Natural killer cell (primary cell): ENCODE measurements around the gene INSL3. TPM values are rescaled to one million over a fixed set of nuclear protein-coding genes. Genes with fewer than 3 reads are reported as not detected.

ENCODE experiments used
- ATAC-seq, 3 donors: fragments of 150-1000 bp in 2 of 3; fragments of 200-7000 bp in 1 of 3; cut with Tn5 transposase; 1 replicate in 1 of 3; 2 replicates in 2 of 3; pipeline ENCODE4 v1.10.0; 2021; ENCODE audit warnings: mild to moderate bottlenecking in 2 of 3, moderate library complexity in 2 of 3
- DNase-seq, 2 donors: peaks; one replicate each; pipeline versions ENCODE4 v3.0.0 to v3.0.0-alpha.2; 2013 to 2021; ENCODE audit warnings: mixed read lengths in 1 of 2
- H3K27ac ChIP-seq: one replicate; pipeline ENCODE4 v1.5.1; 2013; ENCODE audit warnings: mild to moderate bottlenecking, low read length
- H3K27me3 ChIP-seq: one replicate; pipeline ENCODE4 v1.6.1; 2013; ENCODE audit warnings: low read length; ENCODE audit not compliant: control insufficient read depth, insufficient read depth
- H3K36me3 ChIP-seq: one replicate; pipeline ENCODE4 v1.6.1; 2013; ENCODE audit warnings: low read length; ENCODE audit not compliant: control insufficient read depth, insufficient read depth
- H3K4me1 ChIP-seq: one replicate; pipeline ENCODE4 v1.6.1; 2013; ENCODE audit warnings: low read length; ENCODE audit not compliant: control insufficient read depth, insufficient read depth
- H3K4me3 ChIP-seq: one replicate; pipeline ENCODE4 v1.5.1; 2013; ENCODE audit warnings: low read length
- H3K9me3 ChIP-seq: one replicate; pipeline ENCODE4 v1.6.1; 2013; ENCODE audit warnings: low read length; ENCODE audit not compliant: control insufficient read depth, insufficient read depth
- H3K27ac Mint-ChIP-seq, 2 donors: one replicate each; pipeline ENCODE4 v1.8.0; 2022; ENCODE audit warnings: mild to moderate bottlenecking in 2 of 2, mixed read lengths in 2 of 2, moderate library complexity in 1 of 2
- H3K27me3 Mint-ChIP-seq, 2 donors: one replicate each; pipeline ENCODE4 v1.8.0; 2022; ENCODE audit warnings: low read depth in 2 of 2, mixed read lengths in 2 of 2
- H3K36me3 Mint-ChIP-seq: one replicate; pipeline ENCODE4 v1.8.0; 2022; ENCODE audit warnings: mixed read lengths
- H3K4me1 Mint-ChIP-seq, 2 donors: one replicate each; pipeline ENCODE4 v1.8.0; 2022; ENCODE audit warnings: mixed read lengths in 2 of 2
- H3K4me3 Mint-ChIP-seq: one replicate; pipeline ENCODE4 v1.8.0; 2022; ENCODE audit warnings: mild to moderate bottlenecking, moderate library complexity, mixed read lengths
- H3K9me3 Mint-ChIP-seq, 2 donors: one replicate each; pipeline ENCODE4 v1.8.0; 2022; ENCODE audit warnings: mixed read lengths in 2 of 2
- WGBS: methylation state at CpG from one replicate; pipeline ENCODE4 v1.1.7; 2013; ENCODE audit warnings: missing lambda C conversion rate; ENCODE audit not compliant: insufficient coverage; 5-methylcytosine and 5-hydroxymethylcytosine counted together
- intact Hi-C: fragments of 100-400 bp; cut with micrococcal nuclease; formaldehyde crosslinking; loops from one replicate; pipeline ENCODE4 v1.14.2; 2022
- total RNA-seq, 4 donors: library from RNA; stranded (reverse); fragments of 120-200 nt in 1 of 4; gene quantifications; one replicate each; pipeline versions ENCODE4 v1.2.3 to v1.2.4, GENCODE V29; 2013 to 2022
- TF ChIP-seq, protein P1 (sequence below): fragments of 200-600 bp; IDR thresholded peaks from one replicate; pipeline ENCODE4 v1.8.0; 2022; ENCODE audit warnings: antibody characterized with exemption

INSL3 gene, protein sequence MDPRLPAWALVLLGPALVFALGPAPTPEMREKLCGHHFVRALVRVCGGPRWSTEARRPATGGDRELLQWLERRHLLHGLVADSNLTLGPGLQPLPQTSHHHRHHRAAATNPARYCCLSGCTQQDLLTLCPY
- 1 to 10 TPM; 1.5 to 2.9 (median 1.7) TPM for total RNA-seq
- 0.74 TPM for total RNA-seq (2013)

DNA sequence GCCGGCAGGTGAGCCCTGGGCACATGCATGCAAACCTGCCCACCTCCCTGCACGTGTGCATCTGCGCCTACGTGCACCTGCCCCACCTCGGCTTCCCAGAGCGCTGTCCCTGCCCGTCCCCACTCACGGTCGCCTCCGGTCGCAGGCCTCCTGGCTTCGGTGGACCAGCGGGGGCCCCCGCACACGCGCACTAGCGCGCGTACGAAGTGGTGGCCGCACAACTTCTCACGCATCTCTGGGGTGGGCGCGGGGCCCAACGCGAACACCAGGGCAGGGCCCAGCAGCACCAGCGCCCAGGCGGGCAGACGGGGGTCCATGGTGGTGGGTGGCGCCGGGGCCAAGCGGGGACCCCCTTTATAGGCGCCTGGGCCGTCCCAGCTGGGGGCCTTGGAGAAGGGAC lies at the start of gene INSL3:
Gene INSL3 (minus strand): TSS at position 330 of the 400 bp plus-strand sequence. CDS start 13 bp downstream, at position 317.
- no peak within 1 kb of the TSS for H3K4me3 ChIP-seq
- H3K27ac Mint-ChIP-seq, result no peak within 1 kb of the TSS
- H3K36me3 Mint-ChIP-seq, result no peaks in the 10 kb centered on the region
- no peaks in the 10 kb centered on the region for H3K9me3 Mint-ChIP-seq
- no peak within 1 kb of the TSS for H3K4me3 Mint-ChIP-seq
- no peaks in the 10 kb centered on the region for H3K4me1 ChIP-seq
- H3K27me3 ChIP-seq, result no peaks in the 10 kb centered on the region
- TF ChIP-seq, protein P1, sequence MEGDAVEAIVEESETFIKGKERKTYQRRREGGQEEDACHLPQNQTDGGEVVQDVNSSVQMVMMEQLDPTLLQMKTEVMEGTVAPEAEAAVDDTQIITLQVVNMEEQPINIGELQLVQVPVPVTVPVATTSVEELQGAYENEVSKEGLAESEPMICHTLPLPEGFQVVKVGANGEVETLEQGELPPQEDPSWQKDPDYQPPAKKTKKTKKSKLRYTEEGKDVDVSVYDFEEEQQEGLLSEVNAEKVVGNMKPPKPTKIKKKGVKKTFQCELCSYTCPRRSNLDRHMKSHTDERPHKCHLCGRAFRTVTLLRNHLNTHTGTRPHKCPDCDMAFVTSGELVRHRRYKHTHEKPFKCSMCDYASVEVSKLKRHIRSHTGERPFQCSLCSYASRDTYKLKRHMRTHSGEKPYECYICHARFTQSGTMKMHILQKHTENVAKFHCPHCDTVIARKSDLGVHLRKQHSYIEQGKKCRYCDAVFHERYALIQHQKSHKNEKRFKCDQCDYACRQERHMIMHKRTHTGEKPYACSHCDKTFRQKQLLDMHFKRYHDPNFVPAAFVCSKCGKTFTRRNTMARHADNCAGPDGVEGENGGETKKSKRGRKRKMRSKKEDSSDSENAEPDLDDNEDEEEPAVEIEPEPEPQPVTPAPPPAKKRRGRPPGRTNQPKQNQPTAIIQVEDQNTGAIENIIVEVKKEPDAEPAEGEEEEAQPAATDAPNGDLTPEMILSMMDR, result no peak
- ATAC-seq (no peak), DNase-seq (no peak)
- WGBS, result 89% methylated on average over 34 of the region's 34 CpGs
- no peak within 1 kb of the TSS for H3K27ac ChIP-seq
- H3K27me3 Mint-ChIP-seq, result no peaks in the 10 kb centered on the region
- H3K9me3 ChIP-seq, result no peaks in the 10 kb centered on the region
- intact Hi-C loops, result no loop called here
- H3K4me1 Mint-ChIP-seq, result no peaks in the 10 kb centered on the region
- peaks cover 4% of the 10 kb centered on the region for H3K36me3 ChIP-seq

DNA sequence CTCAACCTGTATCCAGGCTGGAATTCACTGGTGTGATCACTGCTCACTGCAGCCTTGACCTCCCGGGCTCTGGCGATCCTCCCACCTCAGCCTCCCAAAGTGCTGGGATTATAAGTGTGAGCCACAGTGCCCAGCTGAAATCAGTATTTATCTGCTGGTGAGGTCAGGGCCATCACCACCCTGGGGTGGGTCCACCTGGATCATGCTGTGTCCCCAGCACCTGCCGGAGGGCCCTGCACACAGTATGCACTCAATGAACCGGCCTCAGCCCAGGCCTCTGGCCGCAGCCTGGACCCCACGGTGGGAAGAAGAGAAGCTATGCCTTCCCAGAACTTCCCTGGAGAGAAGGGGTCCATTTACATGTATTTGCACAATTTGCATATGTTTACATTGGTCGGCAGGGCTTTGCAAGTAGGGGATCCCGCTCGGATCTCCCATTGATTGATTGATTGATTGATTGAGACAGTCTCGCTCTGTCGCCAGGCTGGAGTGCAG lies 47.8 kb upstream of the INSL3 start:
- Mint-ChIP-seq H3K36me3 (no peaks in the 10 kb centered on the region), H3K27me3 (peaks cover 6 to 16% of the 10 kb centered on the region in 2 donors), H3K4me3 (no peak overlapping the region), H3K27ac (no peak overlapping the region), H3K9me3 (no peaks in the 10 kb centered on the region), H3K4me1 (peaks cover 0 to 14% of the 10 kb centered on the region in 2 donors)
- WGBS, result 89% methylated on average over 11 of the region's 11 CpGs
- H3K4me3 ChIP-seq, result no peak overlapping the region
- peaks cover 18% of the 10 kb centered on the region for H3K27me3 ChIP-seq
- ATAC-seq, result no peak
- TF ChIP-seq, protein P1, result no peak
- H3K36me3 ChIP-seq, result peaks cover 6% of the 10 kb centered on the region
- intact Hi-C loops, result no loop called here
- DNase-seq, result no peak
- H3K4me1 ChIP-seq, result peaks cover 27% of the 10 kb centered on the region
- no peak overlapping the region for H3K27ac ChIP-seq
- H3K9me3 ChIP-seq, result no peaks in the 10 kb centered on the region

DNA sequence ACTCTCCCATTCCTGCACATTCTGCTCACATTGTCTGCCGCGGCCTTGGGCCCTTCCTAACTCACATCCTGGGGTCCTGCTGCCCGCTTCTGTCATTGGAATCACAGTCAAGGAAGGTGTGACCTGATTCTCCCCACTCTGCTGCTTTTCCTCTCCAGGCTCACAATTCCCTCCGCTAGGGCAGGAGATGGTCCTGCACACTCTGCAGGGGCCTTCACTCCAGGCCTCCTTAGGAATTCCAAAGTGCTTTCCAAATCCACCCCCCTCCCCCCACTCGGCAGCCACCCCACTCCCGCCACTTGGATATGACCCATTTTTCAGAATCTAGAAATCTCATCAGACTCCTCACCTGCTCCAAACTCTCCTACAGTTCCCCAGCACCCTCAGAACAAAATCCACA lies 47.4 kb upstream of the INSL3 start:
- H3K27me3 ChIP-seq, result peaks cover 17% of the 10 kb centered on the region
- intact Hi-C loops, result no loop called here
- H3K4me3 ChIP-seq, result no peak overlapping the region
- Mint-ChIP-seq H3K27me3 (peaks cover 6 to 16% of the 10 kb centered on the region in 2 donors), H3K4me3 (no peak overlapping the region), H3K4me1 (peaks cover 0 to 14% of the 10 kb centered on the region in 2 donors), H3K36me3 (no peaks in the 10 kb centered on the region), H3K27ac (no peak overlapping the region), H3K9me3 (no peaks in the 10 kb centered on the region)
- 95% methylated on average over 6 of the region's 6 CpGs for WGBS
- no peak overlapping the region for H3K27ac ChIP-seq
- peaks cover 22% of the 10 kb centered on the region for H3K4me1 ChIP-seq
- H3K9me3 ChIP-seq, result no peaks in the 10 kb centered on the region
- TF ChIP-seq, protein P1, result no peak
- ATAC-seq (no peak), DNase-seq (no peak)
- H3K36me3 ChIP-seq, result peaks cover 11% of the 10 kb centered on the region
